Measurements from ENCODE around the gene SPAG16. TPM values are rescaled to one million over a fixed set of nuclear protein-coding genes. Genes with fewer than 3 reads are reported as not detected.

The SPAG16 gene
- total and polyA plus RNA-seq, 3 donors from 2014 or later, result 69.7 to 111 (median 80.7) TPM

- Histone ChIP-seq H3K27ac (no peak overlapping the region), H3K4me1 (peaks cover 5% of the 10 kb centered on the region), H3K36me3 (ENCODE audit: low read depth, missing control alignments) (no peaks in the 10 kb centered on the region), H3K4me3 (peak overlapping the region; percentile 76 to 89), H3K27me3 (no peaks in the 10 kb centered on the region), H3K9me3 (no peaks in the 10 kb centered on the region)
- TF ChIP-seq CTCF (IDR thresholded peaks at IDR 0.05) (no peak), POLR2A (IDR thresholded peaks at IDR 0.05) (no peak)
- intact Hi-C loops (cut with DNase I; ENCODE audit: low total_unique reads), result no loop called here
- no peak for DNase-seq
- WGBS, 2 donors, result 53 to 62% methylated on average over 5 of the region's 5 CpGs
Measured at GRCh38 chr2:213285404-213285803, 1.1 kb downstream of the SPAG16 start.

- TF ChIP-seq POLR2A (IDR thresholded peaks at IDR 0.05) (no peak), CTCF (IDR thresholded peaks at IDR 0.05) (no peak)
- intact Hi-C loops (cut with DNase I; ENCODE audit: low total_unique reads), result no loop called here
- H3K36me3 ChIP-seq (ENCODE audit: low read depth, missing control alignments), result no peaks in the 10 kb centered on the region
- DNase-seq, result no peak
- H3K27me3 ChIP-seq, result no peaks in the 10 kb centered on the region
- H3K27ac ChIP-seq, result no peak overlapping the region
- H3K9me3 ChIP-seq, result no peaks in the 10 kb centered on the region
- 50 to 58% methylated on average over 1 of the region's 1 CpG for WGBS, 2 donors
- H3K4me3 ChIP-seq, result no peak overlapping the region
- peaks cover 5% of the 10 kb centered on the region for H3K4me1 ChIP-seq
Measured at GRCh38 chr2:213286161-213286560, 1.9 kb downstream of the SPAG16 start.

GRCh38 chr2:213288913-213289700 lies 4.8 kb downstream of the SPAG16 start:
- Histone ChIP-seq H3K4me1 (peaks cover 5% of the 10 kb centered on the region), H3K9me3 (no peaks in the 10 kb centered on the region), H3K4me3 (no peak overlapping the region), H3K27ac (no peak overlapping the region), H3K36me3 (ENCODE audit: low read depth, missing control alignments) (no peaks in the 10 kb centered on the region), H3K27me3 (no peaks in the 10 kb centered on the region)
- intact Hi-C loops (cut with DNase I; ENCODE audit: low total_unique reads), result no loop called here
- no peak for TF ChIP-seq CTCF (IDR thresholded peaks at IDR 0.05)
- TF ChIP-seq POLR2A (IDR thresholded peaks at IDR 0.05), result no peak
- 78 to 81% methylated on average over 2 of the region's 2 CpGs for WGBS, 2 donors
- no peak for DNase-seq

GRCh38 chr2:213290501-213290900 lies 6.2 kb downstream of the SPAG16 start:
- WGBS, 2 donors, result 61 to 70% methylated on average over 3 of the region's 3 CpGs
- no peaks in the 10 kb centered on the region for H3K27me3 ChIP-seq
- DNase-seq, result no peak
- intact Hi-C loops (cut with DNase I; ENCODE audit: low total_unique reads), result no loop called here
- H3K4me3 ChIP-seq, result no peak overlapping the region
- no peaks in the 10 kb centered on the region for H3K36me3 ChIP-seq (ENCODE audit: low read depth, missing control alignments)
- no peak overlapping the region for H3K27ac ChIP-seq
- H3K9me3 ChIP-seq, result no peaks in the 10 kb centered on the region
- TF ChIP-seq POLR2A (IDR thresholded peaks at IDR 0.05), result no peak
- no peak for TF ChIP-seq CTCF (IDR thresholded peaks at IDR 0.05)
- peaks cover 4% of the 10 kb centered on the region for H3K4me1 ChIP-seq

GRCh38 chr2:213296270-213296669 lies 12.0 kb downstream of the SPAG16 start:
- Histone ChIP-seq H3K36me3 (ENCODE audit: low read depth, missing control alignments) (no peaks in the 10 kb centered on the region), H3K27me3 (no peaks in the 10 kb centered on the region), H3K4me1 (no peaks in the 10 kb centered on the region), H3K27ac (no peak overlapping the region), H3K9me3 (no peaks in the 10 kb centered on the region), H3K4me3 (no peak overlapping the region)
- TF ChIP-seq POLR2A (IDR thresholded peaks at IDR 0.05) (no peak), CTCF (IDR thresholded peaks at IDR 0.05) (no peak)
- 89 to 95% methylated on average over 5 of the region's 5 CpGs for WGBS, 2 donors
- intact Hi-C loops (cut with DNase I; ENCODE audit: low total_unique reads), result no loop called here
- no peak for DNase-seq

All from testis (tissue), 3 donors.